HG03565 (cell line): ENCODE data around the gene BTBD9.

Experiments used
- ATAC-seq: cut with Tn5 transposase; IDR thresholded peaks from one replicate; pipeline ENCODE4 v1.9.1; 2021; ENCODE audit warnings: mild to moderate bottlenecking, moderate library complexity; ENCODE audit not compliant: unreplicated experiment

BTBD9 gene

DNA sequence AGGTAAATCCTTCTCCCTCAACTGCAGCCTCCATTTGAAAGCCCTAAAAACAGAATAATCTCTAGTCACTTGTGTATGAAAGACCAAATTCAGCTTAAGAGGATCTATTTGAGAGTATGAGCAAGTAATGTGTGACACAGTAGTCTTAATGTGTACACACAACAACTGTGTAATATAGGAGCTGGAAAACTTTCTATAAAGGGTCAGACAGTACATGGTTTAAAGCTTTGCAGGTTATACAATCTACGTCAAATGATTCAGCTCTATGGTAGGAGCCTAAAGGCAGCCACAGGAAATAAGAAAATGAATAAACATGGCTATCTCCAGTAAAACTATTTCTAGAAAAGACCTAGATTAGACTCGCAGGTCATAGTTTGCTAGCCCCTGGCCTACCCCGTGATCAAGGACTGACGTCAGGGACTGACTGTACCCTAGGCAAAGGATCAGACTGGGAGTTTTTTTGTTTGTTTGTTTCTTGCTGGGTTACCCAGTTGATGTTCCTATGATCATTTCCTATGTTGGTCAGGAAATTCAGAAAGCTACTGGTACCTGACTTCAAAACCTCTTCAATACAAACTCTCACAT, 39.7 kb downstream of the BTBD9 start:
- no peak for ATAC-seq

DNA sequence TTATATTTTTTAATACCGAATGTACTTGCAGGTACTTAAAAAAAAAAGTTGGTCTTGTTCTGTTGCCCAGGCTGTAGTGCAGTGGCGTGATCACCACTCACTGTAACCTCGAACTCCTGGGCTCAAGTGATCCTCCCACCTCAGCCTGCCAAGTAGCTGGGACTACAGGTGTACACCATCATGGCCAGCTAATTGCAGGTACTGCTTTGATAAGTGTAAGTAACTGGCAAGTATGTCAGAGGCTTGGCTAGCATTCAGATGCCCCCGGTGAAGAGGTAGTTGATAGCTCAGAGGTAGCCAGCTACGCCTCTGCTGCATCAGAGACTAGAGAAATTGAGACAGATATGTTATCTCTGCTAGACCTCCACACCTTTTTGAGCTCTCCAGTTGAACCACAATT, 40.5 kb downstream of the BTBD9 start:
- no peak for ATAC-seq

DNA sequence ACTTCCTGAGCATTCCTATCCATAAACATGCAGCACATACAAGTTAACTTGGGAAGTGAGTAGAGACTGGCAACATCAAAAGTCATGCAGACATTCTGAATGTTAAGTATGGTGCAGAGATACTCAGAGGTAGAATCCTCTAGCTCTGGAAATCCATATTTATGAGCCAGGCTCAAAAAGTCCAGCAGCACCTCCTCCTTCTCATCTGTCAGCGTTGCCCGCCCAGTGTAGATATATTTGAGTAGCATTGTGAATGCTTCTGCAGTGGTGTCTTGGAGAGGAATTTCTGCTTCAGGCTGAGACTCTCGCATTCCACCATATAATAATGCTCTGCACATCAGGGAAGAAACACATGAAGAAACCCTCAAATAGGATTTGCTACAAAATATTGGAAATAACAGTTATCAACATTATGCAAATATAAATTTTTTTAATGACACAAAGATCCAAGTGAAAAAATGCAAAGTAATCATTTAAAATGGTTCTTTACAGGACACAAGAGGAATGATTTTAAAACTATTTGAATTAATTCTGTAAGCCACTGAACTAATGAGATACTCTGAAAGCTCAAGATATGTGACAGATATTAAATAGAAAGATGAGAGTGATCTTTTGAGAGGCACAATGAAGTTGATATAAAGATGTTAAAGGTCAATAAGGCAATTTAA, 45.6 kb downstream of the BTBD9 start:
- ATAC-seq: no peak

DNA sequence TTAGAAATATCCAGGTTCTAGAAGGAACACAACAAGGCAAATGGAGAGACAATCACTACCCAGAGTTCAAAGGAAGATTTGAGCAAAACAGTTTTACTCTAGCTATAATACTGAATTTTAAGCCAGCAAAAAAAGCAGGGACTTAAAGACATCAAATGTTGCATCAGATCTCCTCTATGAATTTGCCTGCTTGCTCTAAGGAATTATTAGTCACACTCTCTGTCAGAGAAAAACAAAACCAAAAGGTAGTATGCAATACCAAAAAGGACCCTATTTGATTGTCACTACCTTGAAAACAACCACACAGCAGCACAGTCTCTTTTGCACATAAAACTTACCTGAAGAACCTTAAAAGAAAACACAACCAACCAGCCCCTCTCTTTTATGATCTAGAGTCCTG, 46.3 kb downstream of the BTBD9 start:
- ATAC-seq: no peak

DNA sequence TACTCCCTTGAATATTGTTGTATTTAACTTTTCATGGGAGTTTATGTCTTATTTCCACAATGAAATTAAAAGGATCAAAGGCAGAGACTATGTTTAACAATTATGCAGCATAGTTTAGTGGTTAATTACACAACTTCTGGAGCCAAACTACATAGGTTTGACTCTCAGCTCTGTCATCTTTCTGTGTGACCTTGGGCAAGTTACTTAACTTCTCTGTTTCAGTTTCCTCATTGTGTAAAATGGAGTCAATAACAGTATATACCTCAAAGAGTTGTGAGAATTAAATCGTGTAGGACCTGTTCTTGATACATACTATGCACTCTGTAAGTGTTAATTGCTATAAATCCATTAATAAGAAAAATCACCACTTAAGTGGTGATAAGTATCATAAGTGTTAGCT, 48.3 kb downstream of the BTBD9 start:
- no peak for ATAC-seq

DNA sequence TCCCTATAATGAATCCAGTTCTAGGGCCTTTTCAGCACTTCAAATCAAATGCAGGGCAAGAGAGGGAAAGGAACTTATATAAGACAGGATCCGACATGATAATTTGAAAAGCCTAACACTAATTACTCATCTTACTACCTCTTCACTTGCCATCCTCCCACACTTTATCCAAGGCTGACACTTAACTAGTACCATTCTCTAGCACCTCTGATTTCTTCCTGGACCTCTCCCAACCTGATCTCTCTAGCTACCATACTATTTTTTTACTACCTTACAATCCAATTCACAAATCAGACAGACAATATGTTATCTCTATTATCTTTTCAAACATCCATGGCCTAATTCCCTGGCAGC, 50.4 kb downstream of the BTBD9 start:
- no peak for ATAC-seq

DNA sequence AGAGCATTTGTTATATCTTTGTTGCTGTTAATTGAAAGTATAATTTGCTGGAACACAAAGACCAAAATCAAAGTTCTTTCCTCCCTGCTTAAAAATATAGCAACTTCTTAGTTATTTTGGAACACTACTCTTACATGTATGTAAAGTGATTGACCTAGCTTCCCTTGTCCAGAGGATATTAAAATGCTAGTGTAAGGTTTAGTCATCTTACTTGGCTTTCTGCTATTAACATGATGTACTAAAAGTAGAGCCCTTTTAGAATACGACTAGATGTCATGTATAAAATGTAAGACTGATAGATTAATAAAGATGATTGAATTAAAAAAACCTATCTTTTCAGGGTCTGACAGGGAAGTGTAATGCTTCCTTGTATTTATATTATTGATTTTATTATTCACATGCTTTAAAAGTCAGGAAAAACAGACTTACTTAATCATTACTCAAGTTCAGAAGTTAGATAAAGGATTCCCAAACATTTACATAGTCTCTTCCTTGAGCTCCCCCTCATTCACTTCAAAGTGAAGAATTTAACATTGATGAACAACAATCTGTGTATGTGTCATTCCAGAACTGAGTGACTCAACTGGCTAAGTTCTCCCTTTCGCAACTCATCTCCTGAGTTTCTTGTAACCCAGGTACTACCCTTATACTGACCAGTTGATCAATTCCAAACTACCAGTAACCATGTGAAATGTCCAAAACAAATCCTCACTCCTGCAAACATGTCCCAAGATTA, 50.9 kb downstream of the BTBD9 start:
- no peak for ATAC-seq

DNA sequence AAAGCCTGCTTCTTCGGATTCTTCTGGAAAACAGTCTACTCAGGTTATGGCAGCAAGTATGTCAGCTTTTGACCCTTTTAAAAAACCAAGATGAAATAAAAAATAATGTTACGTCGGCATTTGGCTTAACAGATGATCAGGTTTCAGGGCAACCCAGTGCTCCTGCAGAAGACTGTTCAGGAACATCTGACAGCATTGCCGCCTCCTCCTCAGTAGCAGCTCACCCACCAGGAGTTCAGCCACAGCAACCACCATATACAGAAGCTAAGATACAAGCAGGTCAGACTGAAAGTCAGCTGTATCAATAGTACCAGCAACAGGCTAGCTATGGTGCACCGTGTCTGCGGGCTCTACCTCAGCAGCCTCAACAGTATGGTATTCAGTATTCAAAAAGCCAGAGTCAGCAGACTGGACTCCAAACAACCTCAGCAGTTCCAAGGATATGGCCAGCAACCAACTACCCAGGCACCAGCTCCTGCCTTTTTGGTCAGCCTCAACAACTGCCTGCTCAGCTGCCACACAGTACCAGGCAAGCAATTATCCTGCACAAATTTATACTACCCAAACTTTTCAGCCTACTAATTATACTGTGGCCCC, 51.9 kb downstream of the BTBD9 start:
- no peak for ATAC-seq

DNA sequence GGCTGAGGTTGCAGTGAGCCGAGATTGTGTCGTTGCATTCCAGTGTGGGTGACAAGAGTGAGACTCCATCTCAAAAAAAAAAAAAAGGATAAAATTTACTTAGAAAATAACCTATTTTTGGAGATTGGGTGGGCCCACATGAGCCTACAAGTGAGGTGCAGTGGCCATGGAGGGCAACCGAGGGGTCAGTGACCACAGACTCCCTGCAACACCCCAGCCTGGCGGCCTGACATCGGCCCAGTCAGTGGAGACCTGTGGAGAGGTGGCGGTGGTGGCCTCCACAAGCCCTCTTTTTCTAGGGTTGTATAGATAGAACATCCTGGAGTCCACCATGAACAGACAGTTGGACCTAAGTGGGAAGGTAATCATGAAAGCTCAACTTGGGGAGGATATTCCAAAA, 52.7 kb downstream of the BTBD9 start:
- ATAC-seq: no peak

DNA sequence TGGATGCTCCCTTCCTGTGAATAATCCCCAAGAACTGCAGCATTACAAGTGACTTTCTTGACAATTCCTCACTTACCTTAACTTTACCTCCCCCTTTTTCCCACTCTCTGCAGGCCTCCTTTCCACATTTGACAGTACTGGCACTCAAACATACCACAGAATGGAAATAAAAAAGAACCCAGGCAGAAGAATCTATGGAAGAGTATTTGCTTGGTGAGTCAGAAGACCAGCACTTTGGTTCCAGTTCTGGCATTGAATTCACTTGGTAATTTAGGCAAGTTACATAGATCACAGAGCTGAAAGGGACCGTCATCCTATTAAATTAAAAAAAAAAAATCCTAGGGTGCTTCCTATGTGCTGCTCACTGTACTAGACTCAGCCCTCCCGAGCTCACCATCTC, 55.0 kb downstream of the BTBD9 start:
- ATAC-seq: no peak

DNA sequence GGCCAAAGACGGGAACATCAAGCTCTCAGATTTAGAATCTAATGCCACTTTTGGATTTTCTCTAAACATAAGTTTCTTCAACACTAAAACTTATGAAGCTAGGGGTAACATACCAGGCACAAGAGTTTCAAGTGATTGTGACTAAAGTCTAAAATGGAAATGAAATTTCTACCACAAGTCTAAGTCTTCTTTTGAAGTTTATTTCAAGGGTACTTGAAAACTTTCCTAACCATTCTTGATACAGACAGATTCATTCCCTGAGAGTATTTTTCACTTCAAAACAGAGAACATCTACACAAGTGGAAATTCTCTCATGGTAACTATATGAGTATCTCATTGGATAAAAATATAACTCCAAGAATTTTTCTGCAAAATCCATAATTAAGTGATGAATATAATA, 56.2 kb downstream of the BTBD9 start:
- ATAC-seq: no peak

DNA sequence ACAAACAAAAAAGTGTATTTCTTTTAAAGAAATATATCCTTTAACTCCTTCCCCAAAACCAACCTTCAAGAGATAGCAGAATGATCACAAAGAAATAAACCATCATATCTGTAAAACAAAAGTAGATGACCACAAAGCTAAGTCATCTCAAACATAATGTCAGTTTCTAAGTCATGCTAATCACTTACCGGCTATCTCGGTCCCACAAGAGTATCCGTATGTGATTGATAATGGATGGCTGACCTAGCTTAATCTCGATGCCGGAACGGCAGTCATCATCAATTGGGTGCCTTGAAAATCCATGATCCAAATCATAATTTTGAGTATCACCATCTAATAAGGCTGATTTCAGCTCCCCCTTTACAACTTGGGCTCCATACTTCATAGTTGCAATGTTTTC, 59.7 kb downstream of the BTBD9 start:
- no peak for ATAC-seq

DNA sequence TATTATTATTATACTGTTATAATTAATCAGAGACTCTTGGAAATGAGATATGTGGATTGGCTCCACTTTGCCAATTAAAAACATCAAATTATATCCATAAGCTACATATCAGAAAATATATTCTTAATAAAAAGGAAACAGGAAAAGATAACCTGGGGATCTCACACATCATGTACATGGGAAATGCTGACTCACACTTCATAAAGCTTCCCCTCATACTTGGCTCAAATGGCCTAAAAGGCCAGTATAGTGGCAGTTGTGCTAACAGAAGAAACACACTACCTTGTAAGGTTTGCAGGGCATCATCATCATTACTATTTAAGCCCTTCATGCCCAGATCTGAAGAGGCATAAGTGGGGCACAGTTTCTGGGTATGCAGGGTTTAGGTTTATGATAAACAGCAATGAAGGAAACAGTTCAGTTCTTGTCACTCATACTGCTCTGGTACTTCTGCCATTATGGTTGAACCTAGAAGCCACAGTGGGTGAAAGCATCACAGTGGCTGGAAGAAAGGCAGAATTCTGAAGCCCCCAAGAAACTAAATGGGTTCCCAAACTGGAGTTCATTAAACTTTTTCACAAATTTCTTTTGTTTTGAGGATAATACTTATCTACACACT, 60.6 kb downstream of the BTBD9 start:
- no peak for ATAC-seq

DNA sequence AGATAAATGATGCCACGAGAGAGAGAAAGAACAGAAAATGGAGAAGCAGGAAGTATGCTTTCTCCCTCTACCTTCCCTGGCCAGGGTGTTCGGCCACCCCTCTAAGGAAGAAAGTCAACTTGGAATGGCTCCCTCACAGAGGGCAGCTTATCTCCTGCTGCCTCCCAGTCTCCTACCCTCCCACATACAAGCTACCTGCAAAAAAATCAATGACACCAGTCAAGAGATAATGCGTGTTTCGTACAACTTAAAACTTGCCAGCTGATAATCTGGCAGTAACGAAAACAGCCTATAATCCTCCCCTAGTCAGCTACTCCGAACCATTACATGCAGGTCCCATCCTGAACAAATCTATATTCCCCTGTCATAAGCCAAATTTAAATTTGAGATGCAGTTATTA, 61.7 kb downstream of the BTBD9 start:
- ATAC-seq: no peak

DNA sequence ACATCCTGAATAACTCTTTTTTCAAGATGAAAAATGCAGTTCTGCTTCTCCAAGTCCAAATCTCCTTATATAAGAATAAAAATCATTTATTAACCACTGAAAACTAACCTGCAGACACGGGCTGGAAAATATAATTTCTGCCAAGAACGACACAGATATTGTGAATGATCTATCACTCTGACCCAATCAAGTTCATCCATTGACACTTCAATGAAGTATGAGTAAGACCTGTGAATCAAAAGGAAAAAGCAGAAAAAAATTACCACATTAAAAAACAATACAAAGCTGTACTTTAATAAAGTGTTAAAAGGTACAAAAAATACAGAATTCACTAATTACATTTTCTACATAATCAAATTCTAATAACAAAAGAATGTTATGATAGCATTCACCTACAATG, 62.2 kb downstream of the BTBD9 start:
- no peak for ATAC-seq

DNA sequence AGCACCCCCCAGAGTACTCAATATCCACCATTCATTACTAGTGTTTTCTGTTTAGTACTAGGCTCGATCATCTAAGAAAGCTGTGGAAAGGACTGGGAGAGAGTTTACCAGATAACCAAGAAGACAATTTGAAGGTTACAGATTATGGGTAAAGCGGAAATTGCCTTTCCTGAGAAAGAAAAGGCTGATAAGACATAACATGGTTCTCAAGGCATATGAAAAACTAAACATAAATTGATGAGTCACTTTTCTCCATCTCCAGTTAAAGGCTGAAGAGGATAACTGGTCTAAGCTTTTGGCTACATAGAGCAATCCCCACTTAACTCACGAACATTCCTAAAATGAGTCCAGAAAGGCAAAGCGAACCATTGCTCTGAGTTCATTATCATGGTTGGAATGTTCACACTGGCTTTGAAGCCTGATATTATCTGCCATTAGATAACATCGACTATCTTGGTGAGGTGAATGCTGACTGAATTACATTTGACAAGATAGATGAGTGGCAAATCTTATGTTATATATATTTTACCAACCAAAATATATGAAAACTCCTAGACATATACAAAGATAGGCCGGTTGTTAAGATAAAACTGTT, 65.8 kb downstream of the BTBD9 start:
- ATAC-seq: no peak

DNA sequence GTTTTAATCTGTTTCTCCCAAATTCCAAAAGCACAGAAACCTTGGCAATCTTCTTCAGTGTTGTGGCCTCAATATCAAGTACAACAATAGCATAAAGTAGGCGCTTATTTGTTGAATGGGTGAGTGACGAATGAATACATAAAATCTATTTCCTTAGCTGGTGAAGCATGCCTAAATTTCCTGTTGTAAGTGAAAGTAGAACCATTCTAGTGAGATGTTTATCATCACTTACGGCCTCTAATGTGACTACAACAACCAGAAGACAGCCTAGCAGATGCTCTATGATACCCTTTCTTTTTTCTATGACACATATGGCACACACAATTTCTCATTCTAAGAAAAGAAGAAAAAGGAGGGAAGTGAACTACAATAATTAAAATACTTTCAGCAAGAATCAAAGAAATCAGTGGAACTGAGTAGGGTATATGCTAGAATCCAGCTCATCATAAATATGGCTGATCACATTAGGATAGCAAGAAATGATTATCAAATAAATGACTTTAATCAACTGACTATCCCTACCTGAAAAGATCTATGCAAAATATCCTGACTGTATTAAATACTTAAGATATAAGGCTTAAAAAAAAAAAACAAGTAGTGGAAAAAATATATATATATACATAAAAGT, 67.4 kb downstream of the BTBD9 start:
- ATAC-seq: no peak

DNA sequence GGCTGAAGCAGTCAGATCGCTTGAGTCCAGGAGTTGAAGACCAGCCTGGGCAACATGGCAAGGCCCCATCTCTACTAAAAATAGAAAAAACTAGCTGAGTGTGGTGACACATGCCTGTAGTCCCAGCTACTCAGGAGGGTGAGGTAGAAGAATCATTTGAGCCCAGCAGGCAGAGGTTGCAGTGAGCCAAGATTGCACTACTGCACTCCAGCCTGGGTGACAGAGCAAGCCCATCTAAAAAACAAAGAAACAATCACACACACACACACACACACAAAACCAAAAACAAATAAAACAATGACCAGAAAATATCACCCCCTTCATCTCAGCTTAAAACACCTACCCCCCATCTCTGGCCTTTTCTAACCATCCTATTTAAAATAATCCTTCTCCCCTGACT, 68.0 kb downstream of the BTBD9 start:
- no peak for ATAC-seq

DNA sequence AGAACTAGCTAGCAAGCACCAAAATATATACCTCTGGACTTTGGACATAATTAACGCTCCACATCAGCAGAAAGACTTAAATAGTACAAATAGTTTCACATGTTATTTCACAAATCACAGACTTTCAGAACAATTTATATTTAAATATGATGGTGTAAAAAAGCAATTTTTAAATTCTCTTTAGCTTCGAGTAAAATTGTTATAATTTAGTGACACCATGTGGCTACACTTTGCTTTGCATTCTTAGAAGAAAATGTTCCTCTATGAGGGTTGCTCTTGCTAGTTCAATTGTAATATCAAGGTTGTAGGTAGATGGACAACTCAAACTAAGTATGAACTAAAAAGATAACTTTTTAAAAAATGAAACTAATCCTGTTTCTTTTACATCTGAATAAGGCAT, 69.0 kb downstream of the BTBD9 start:
- no peak for ATAC-seq

DNA sequence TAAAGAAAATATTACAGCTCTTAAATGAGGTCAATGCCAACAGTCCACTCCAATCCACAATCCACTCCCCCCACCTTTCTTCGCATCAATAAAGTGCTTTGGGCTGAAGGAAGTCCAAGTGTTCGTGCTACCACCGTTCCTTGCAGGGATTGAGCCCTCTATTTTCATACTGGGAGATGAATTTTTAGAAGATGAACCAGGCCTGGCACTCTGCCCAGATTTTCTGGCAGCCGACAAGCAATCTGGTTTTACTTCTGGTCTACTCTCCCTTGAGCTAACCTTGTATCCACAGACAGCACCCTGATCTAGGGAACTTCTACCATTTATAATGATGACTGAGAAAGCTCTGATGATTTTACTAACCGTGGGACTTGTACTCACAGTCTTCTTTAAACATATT, 72.3 kb downstream of the BTBD9 start:
- ATAC-seq: no peak
